H54 (cell line): ENCODE data around the gene GTF2IRD1.
"Not testable (repeated sequence)": the region's sequence is repeated elsewhere in the genome, so short reads cannot be mapped to it uniquely, and the experiment has no call there.

ENCODE experiments used
- DNase-seq: peaks from one replicate; pipeline ENCODE4 v3.0.0; 2011; ENCODE audit warnings: low spot score, mixed read lengths; ENCODE audit not compliant: insufficient read length
- FAIRE-seq: peaks from 3 replicates; lab custom pipeline; 2011; peaks lifted over from hg19 to GRCh38; lab: Jason Lieb, UNC
- POLR2A ChIP-seq: IDR thresholded peaks from 2 replicates; pipeline ENCODE4 v1.6.1; 2011; ENCODE audit warnings: low read depth, mild to moderate bottlenecking, low read length

Gene GTF2IRD1

DNA sequence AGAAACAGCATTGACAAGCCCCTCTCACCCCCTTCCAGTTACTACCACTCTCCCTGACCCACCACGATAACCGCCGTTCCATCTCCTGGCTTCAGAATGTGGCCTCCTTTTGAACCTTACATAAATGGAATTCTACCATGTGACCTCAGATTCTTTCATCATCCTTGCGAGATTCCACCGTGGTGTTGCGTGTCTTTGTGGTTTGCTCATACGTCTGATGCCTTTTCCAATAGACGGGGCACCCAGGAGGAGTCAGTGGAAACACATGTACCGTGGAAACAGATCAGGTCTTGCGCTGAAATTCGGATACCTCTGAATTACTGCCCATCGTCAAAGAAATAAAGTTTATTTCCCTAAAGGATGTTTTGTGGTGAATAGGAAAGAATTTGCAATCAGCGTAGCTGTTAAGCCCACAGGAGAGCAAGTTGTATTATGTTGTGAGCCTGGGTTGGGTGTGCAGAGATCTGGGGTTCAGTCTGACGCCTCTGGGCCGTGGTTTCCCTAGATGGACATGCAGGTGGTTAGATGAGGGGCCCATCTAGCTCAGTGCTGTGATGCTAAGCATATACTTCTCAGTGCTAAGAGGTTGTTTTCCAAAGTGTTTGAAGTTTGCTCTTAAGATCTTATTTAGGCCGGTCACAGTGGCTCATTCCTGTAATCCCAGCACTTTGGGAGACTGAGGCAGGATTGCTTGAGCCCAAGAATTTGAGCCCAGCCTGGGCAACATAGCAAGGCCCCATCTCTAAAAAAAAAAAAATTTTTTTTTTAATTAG, 29.1 kb downstream of the GTF2IRD1 start:
- FAIRE-seq (no peak), DNase-seq (peak; percentile 63)
- TF ChIP-seq POLR2A = no peak

GRCh38 chr7:74483402-74484336, 30.0 kb downstream of the GTF2IRD1 start:
- TF ChIP-seq POLR2A = no peak
- FAIRE-seq (no peak), DNase-seq (no peak)

- TF ChIP-seq POLR2A = no peak
- DNase-seq (no peak), FAIRE-seq (no peak)
These were observed 31.9 kb downstream of the GTF2IRD1 start for GRCh38 chr7:74485611-74486010.

DNA sequence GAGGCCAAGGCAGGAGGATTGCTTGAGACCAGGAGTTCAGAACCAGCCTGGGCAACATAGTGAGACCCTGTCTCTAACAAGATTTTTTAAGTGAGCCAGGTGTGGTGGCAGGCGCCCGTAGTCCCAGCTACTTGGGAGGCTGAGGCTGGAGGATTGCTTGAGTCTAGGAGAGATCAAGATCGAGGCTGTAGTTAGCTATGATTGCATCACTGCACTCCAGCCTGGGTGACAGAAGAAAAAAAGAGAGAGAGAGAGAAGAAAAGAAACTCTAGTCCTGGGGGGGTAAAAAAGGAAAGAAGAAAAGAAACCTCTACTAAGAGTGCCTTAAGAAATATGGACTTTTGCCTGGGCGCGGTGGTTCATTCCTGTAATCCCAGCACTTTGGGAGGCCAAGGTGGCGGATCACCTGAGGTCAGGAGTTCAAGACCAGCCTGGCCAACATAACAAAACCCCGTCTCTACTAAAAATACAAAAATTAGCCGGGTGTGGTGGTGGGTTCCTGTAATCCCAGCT, 34.9 kb downstream of the GTF2IRD1 start:
- not testable (repeated sequence) for FAIRE-seq, DNase-seq

GRCh38 chr7:74489997-74490945, 36.6 kb downstream of the GTF2IRD1 start:
- DNase-seq (no peak), FAIRE-seq (no peak)
- TF ChIP-seq POLR2A = no peak

- not testable (repeated sequence) for DNase-seq, FAIRE-seq
These were observed 37.8 kb downstream of the GTF2IRD1 start for GRCh38 chr7:74491490-74491889.

DNA sequence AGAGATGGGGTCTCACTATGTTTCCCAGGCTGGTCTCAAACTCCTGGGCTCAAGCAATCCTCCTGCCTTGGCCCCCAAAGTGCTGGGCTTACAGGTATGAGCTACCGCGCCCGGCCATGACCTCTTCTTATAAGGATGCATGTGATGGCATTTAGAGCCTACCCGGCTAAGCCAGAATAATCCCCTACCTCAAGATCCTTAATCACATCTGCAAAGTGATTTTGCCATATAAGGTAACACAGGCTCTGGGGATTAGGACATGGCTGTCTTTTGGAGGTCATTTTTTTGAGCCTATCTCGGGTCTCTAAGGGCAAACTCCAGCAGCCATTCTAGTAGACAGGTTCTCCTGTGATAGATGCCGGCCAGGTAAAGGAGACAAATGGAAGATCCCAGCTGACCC, 39.6 kb downstream of the GTF2IRD1 start:
- FAIRE-seq = no peak
- no peak for DNase-seq

DNA sequence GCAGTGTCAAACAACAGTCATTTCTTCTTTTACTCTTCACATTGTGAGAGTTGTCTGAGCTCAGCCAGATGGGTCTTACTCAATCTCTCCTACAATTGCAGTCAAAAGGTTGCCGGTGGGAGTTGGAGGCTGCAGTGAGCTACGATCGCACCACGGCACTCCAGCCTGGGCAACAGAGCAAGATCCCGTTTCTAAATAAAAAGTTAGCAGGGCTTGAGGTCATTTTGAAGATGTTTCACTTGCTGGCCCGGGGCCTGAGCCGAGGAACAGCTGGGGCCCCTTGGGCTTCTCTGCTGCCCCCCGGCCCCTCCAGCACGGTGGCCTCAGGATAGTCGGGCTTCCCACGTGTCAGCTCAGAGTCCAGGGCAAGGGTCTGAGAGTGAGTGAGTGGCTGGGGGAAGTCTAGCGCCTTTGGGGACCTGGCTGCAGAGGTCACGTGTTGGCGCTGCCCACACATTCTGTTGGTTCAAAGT, 40.4 kb downstream of the GTF2IRD1 start:
- FAIRE-seq = no peak
- no peak for DNase-seq

More for the DNA sequence above, 39.6 kb downstream of the GTF2IRD1 start:
- TF ChIP-seq POLR2A = no peak

DNA sequence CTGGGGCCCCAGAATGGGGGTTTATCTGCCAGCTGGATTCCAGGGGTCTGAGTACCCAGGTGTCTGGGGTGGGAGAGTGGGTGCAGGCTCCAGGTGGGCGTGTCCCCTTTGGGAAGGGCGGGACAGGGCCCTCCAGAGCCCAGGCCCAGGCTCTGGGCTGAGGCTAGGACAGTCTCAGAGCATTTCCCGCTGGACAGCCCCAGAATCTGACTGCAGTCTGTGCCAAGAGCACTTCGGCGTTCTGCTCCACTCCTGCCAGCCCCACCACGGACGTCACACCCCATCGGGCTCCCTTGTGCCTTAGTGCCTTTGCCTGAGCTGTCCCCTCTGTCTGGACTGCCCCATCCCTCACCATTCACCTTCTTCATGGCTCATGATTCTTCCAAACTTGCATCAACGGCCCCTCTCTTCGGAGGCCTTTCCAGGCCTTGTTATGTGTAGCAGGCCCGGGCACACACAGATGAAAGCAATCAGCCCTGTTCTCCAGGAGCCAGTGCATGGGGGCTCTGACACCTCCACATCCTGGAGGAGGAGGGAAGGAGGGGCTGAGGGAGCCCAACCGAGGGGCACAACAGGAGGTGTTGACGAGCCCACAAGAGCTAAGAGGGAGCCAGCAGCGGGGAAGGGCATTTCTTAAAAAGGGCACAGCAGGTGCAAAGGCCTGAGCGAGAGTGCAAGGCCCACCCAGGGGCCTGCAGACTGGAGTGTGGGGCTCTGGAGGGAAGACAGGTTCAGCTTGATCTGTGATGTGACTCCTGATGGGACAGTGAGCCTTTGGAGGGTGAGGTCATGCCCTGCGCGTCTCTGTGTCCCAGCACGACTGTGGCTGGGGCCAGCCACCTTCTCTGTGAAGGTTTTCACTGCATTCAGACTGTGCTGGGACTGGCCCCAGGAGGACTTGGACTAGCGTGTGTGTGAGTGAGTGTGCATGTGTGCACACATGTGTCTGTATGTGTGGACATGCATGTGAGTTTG, 41.7 kb downstream of the GTF2IRD1 start:
- FAIRE-seq (no peak), DNase-seq (no peak)
- TF ChIP-seq POLR2A = no peak

More for the DNA sequence above, 40.4 kb downstream of the GTF2IRD1 start:
- TF ChIP-seq POLR2A = no peak

DNA sequence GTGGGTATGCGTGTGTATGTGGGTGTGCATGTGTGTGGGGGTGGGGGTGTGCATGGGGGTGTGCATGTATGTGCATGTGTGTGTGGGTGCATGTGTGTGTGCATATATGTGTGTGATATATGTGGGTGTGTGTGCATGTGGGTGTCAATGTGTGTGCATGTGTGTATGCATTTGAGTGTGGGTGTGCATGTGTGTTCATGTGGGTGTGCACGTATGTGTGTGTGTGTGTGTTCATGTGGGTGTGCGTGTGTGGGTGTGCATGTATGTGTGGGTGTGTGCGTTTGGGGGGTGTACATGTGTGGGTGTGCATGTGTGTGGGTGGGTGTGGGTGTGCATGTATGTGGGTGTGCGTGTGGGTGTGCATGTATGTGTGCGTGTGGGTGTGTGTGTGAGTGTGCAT, 42.6 kb downstream of the GTF2IRD1 start:
- TF ChIP-seq POLR2A = no peak
- no peak for FAIRE-seq

GRCh38 chr7:74496773-74497172, 43.1 kb downstream of the GTF2IRD1 start:
- FAIRE-seq, DNase-seq: not testable (repeated sequence)

More for the DNA sequence above, 42.6 kb downstream of the GTF2IRD1 start:
- no peak for DNase-seq

DNA sequence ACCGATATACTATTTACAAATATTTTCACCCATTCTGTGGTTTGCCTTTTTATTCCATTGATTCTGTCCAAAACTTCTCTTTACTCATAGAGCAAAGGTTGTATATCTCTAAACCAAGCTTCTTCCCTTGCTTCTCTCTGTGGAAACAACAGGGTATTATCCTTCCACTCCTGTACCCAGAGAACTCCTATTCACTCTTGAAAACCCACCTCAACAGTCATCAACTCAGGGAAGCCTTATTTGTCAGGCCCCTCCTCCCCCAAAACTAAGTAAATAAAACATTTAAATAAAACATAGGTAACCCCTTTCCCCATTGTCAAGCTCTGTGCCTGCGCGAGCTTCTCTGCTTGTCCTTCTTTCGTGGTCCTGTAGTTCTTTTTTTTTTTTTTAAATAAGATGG, 44.6 kb downstream of the GTF2IRD1 start:
- TF ChIP-seq POLR2A = no peak
- FAIRE-seq (no peak), DNase-seq (no peak)
